Kidney (tissue), 14 donors: ENCODE measurements around the gene TRIO. TPM values are rescaled to one million over a fixed set of nuclear protein-coding genes. Genes with fewer than 3 reads are reported as not detected.
A peak's percentile ranks its signal among the peaks of the same experiment; 100 is the strongest.

ENCODE experiments used
- DNase-seq, 5 donors: peaks; one replicate each; pipeline ENCODE4 v3.0.0-alpha.2; 2013 to 2020
- FAIRE-seq: peaks from 2 replicates; lab custom pipeline; 2012; peaks lifted over from hg19 to GRCh38; lab: Jason Lieb, UNC
- H3K27ac ChIP-seq, 2 donors: one replicate each; pipeline ENCODE4 v1.7.0; 2013; ENCODE audit warnings: low read depth in 2 of 2, low read length in 2 of 2, inconsistent platforms in 1 of 2
- H3K27me3 ChIP-seq: one replicate; pipeline ENCODE4 v1.7.1; 2013; ENCODE audit warnings: low read length, inconsistent platforms; ENCODE audit not compliant: control insufficient read depth, insufficient read depth
- H3K36me3 ChIP-seq, 3 donors: one replicate each; pipeline versions ENCODE4 v1.7.0 to v1.7.1; 2013; ENCODE audit warnings: low read length in 3 of 3, control low read depth in 1 of 3, inconsistent platforms in 1 of 3; ENCODE audit not compliant: insufficient read depth in 3 of 3, control insufficient read depth in 2 of 3
- H3K4me1 ChIP-seq, 3 donors: one replicate each; pipeline versions ENCODE4 v1.7.0 to v1.7.1; 2013; ENCODE audit warnings: low read length in 3 of 3, inconsistent platforms in 1 of 3, low read depth in 1 of 3; ENCODE audit not compliant: control insufficient read depth in 2 of 3, insufficient read depth in 2 of 3
- H3K4me3 ChIP-seq, 3 donors: one replicate each; pipeline versions ENCODE4 v1.7.0 to v1.8.1; 2013; ENCODE audit warnings: low read length in 3 of 3, control low read depth in 1 of 3, inconsistent platforms in 1 of 3
- H3K9ac ChIP-seq, 3 donors: one replicate each; pipeline versions ENCODE4 v1.7.0 to v1.7.1; 2013; ENCODE audit warnings: low read length in 3 of 3, control low read depth in 1 of 3, inconsistent platforms in 1 of 3
- H3K9me3 ChIP-seq, 3 donors: one replicate each; pipeline versions ENCODE4 v1.7.0 to v1.7.1; 2013; ENCODE audit warnings: low read length in 3 of 3, control low read depth in 1 of 3, inconsistent platforms in 1 of 3; ENCODE audit not compliant: control insufficient read depth in 2 of 3, insufficient read depth in 1 of 3
- CTCF ChIP-seq: IDR thresholded peaks from 3 replicates; pipeline ENCODE4 v1.5.1; 2012; ENCODE audit warnings: mild to moderate bottlenecking, moderate library complexity, borderline replicate concordance; ENCODE audit not compliant: insufficient read depth; ENCODE audit errors: extremely low read depth
- intact Hi-C: fragments of 100-400 bp; cut with DNase I; formaldehyde crosslinking; loops from one replicate; pipeline ENCODE4 v1.11.1; 2022
- polyA plus RNA-seq: library from polyadenylated mRNA; stranded (reverse); fragments of 350-450 nt; fragmentation: Illumina TruSeq; extraction: RNeasy Lipid Tissue Mini Kit (QIAGEN cat#74804); gene quantifications from one replicate; pipeline ENCODE4 v1.2.3, GENCODE V29; 2014; ENCODE audit warnings: low read depth, low replicate concordance; ENCODE audit not compliant: insufficient read depth
- total RNA-seq: library from RNA; stranded (reverse); fragmentation: NEBNext Ultra II Directional; extraction: Animal tissue kit (Norgen Biotek cat#: 25700); gene quantifications from one replicate; pipeline ENCODE4 v1.2.1, GENCODE V29; 2021
- donor health status: control.
- donor health status: control.
- donor health status: control.
- donor health status: control.
- donor health status: control.
- donor health status: DM: yes; HTN: yes; CAD: no.
- donor health status: Normal renal cell carcinoma (clear cell type).

The TRIO gene
- total and polyA plus RNA-seq, 2 donors from 2014 or later: 9.5 to 149 TPM

- H3K4me3 ChIP-seq: peak overlapping the region in 1 of 3 donors; percentile 81
- FAIRE-seq: no peak
Observed at GRCh38 chr5:14442536-14442935, 299.4 kb downstream of the TRIO start.

GRCh38 chr5:14443671-14444093, 300.5 kb downstream of the TRIO start:
- intact Hi-C loops: no loop called here
- H3K36me3 ChIP-seq: no peaks in the 10 kb centered on the region
- peaks cover 0 to 12% (median 5%) of the 10 kb centered on the region in 3 donors for H3K4me1 ChIP-seq
- no peaks in the 10 kb centered on the region for H3K9me3 ChIP-seq
- no peaks in the 10 kb centered on the region for H3K27me3 ChIP-seq
- no peak overlapping the region for H3K9ac ChIP-seq
- FAIRE-seq (no peak), DNase-seq (peak in 2 of 5 donors; percentile 55 to 72)
- H3K27ac ChIP-seq: no peak overlapping the region
- no peak overlapping the region for H3K4me3 ChIP-seq
- TF ChIP-seq CTCF: no peak

More at GRCh38 chr5:14442536-14442935, 299.4 kb downstream of the TRIO start:
- no peak overlapping the region for H3K27ac ChIP-seq
- H3K36me3 ChIP-seq: no peaks in the 10 kb centered on the region
- H3K9me3 ChIP-seq: no peaks in the 10 kb centered on the region
- intact Hi-C loops: no loop called here
- H3K9ac ChIP-seq: peak overlapping the region in 1 of 3 donors; percentile 75
- peaks cover 0 to under 1% (median 0%) of the 10 kb centered on the region in 3 donors for H3K4me1 ChIP-seq
- H3K27me3 ChIP-seq: no peaks in the 10 kb centered on the region
- no peak for TF ChIP-seq CTCF
- no peak for DNase-seq

- Histone ChIP-seq H3K27ac (no peak overlapping the region), H3K4me3 (peak overlapping the region in 1 of 3 donors; percentile 18), H3K9me3 (no peaks in the 10 kb centered on the region), H3K9ac (no peak overlapping the region), H3K36me3 (no peaks in the 10 kb centered on the region), H3K4me1 (peaks cover 0 to 12% (median 5%) of the 10 kb centered on the region in 3 donors), H3K27me3 (no peaks in the 10 kb centered on the region)
- intact Hi-C loops: no loop called here
- no peak for FAIRE-seq
- DNase-seq: no peak
- no peak for TF ChIP-seq CTCF
Observed at GRCh38 chr5:14444161-14444560, 301.0 kb downstream of the TRIO start.

- no peak for FAIRE-seq
- Histone ChIP-seq H3K9me3 (no peaks in the 10 kb centered on the region), H3K9ac (no peak overlapping the region), H3K4me3 (no peak overlapping the region), H3K36me3 (no peaks in the 10 kb centered on the region), H3K4me1 (peaks cover 0 to 12% (median 5%) of the 10 kb centered on the region in 3 donors), H3K27me3 (no peaks in the 10 kb centered on the region), H3K27ac (no peak overlapping the region)
- intact Hi-C loops: no loop called here
- TF ChIP-seq CTCF: no peak
- DNase-seq: no peak
Observed at GRCh38 chr5:14445013-14445412, 301.9 kb downstream of the TRIO start.
